ENCODE data around the gene CTCFL. TPM values are rescaled to one million over a fixed set of nuclear protein-coding genes. Genes with fewer than 3 reads are reported as not detected.

Gene CTCFL
- total RNA-seq, 1 donor from 2014 or later, result 0.21 TPM

DNA sequence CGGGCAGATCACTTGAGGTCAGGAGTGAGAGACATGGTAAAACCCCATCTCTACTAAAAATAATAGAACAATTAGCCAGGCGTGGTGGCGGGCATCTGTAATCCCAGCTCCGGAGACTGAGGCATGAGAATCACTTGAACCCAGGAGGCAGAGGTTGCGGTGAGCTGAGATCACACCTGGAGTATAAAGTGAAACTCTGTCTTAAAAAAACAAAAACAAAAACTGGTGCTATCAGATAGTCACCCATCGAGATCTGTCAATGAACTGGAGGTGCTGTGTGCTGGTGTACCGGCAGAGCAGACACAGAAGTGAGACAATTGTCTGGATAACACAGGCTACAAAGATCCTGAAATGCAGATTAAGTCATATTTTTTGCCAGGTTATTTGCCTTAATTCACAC, 24.7 kb downstream of the CTCFL start:
- no peak for TF ChIP-seq CTCF (IDR thresholded peaks at IDR 0.05; ENCODE audit: unreplicated experiment)
- H3K27ac Mint-ChIP-seq (ENCODE audit: unreplicated experiment), result no peak overlapping the region
- DNase-seq (ENCODE audit: low spot score), result no peak
- H3K4me1 Mint-ChIP-seq (ENCODE audit: unreplicated experiment), result peaks cover 17% of the 10 kb centered on the region
- H3K27me3 Mint-ChIP-seq (ENCODE audit: unreplicated experiment), result peaks cover 6% of the 10 kb centered on the region
- no peak overlapping the region for H3K4me3 Mint-ChIP-seq (ENCODE audit: unreplicated experiment)
- H3K9me3 Mint-ChIP-seq (ENCODE audit: unreplicated experiment), result no peaks in the 10 kb centered on the region
- H3K36me3 Mint-ChIP-seq (ENCODE audit: low read depth, unreplicated experiment), result peaks cover 5% of the 10 kb centered on the region

DNA sequence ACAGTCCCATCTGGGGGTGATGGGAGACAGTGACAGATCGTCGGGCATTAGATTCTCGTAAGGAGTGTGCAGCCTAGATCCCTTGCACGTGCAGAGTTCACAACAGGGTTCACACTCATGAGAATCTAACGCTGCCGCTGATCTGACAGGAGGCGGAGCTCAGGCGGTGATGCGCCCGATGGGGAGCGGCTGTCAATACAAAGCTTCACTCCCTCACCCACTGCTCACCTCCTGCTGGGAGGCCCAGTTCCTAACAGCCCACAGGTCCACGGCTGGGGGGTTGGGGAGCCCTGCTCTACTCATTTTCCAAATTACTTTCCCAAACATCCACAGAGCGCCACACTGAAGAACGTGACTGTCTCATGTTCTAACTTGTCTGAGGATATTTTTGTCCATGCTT, 25.3 kb downstream of the CTCFL start:
- no peak overlapping the region for H3K4me3 Mint-ChIP-seq (ENCODE audit: unreplicated experiment)
- no peak for TF ChIP-seq CTCF (IDR thresholded peaks at IDR 0.05; ENCODE audit: unreplicated experiment)
- DNase-seq (ENCODE audit: low spot score), result no peak
- peaks cover 6% of the 10 kb centered on the region for H3K27me3 Mint-ChIP-seq (ENCODE audit: unreplicated experiment)
- H3K27ac Mint-ChIP-seq (ENCODE audit: unreplicated experiment), result no peak overlapping the region
- peaks cover 5% of the 10 kb centered on the region for H3K36me3 Mint-ChIP-seq (ENCODE audit: low read depth, unreplicated experiment)
- no peaks in the 10 kb centered on the region for H3K9me3 Mint-ChIP-seq (ENCODE audit: unreplicated experiment)
- H3K4me1 Mint-ChIP-seq (ENCODE audit: unreplicated experiment), result peaks cover 17% of the 10 kb centered on the region

DNA sequence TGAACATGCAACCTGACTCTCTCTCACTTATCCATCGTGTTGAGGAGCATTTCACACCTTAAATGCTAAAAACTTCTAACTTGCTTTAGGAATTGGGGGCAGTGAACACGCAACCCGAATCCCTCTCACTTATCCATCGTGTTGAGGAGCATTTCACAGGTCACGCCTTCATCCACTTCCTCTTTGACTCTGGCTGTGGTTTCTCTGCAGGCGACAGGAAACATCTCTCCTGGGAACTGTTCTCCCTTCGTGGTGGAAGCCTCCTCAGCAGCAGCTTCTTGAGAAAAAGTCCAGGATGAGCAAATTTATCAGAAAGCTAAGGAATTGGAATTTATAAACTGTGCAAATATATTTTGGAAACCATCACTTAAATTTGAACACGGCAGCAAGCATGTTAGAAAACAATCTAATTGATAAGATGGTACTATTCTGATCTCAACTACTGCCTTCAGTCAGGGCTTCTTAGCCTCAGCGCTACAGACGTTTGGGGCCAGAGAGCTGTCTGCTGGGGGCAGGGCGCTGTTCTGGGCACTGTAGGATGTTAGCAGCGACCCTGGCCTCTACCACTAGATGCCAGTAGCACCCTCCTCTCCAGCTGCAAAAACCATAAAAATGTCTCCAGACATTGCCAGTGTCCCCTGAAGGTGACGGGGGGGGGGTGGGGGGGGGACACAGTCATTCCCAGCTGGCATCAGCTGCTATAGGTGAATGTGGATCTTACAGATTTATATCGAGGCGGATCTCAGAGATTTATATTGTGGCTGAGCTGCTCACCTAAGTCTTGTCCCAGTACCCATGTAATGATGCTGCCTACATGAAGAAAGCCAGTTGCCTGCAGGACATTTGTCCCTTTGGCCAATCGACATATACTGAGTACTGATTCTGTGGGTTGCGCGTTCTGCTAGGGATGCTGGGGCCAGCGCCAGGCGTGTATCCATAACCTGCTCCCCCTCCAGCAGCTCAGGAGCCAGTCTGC, 26.2 kb downstream of the CTCFL start:
- H3K9me3 Mint-ChIP-seq (ENCODE audit: unreplicated experiment), result no peaks in the 10 kb centered on the region
- TF ChIP-seq CTCF (IDR thresholded peaks at IDR 0.05; ENCODE audit: unreplicated experiment), result no peak
- DNase-seq (ENCODE audit: low spot score), result peak; percentile 51
- no peak overlapping the region for H3K27ac Mint-ChIP-seq (ENCODE audit: unreplicated experiment)
- H3K27me3 Mint-ChIP-seq (ENCODE audit: unreplicated experiment), result peaks cover 9% of the 10 kb centered on the region
- H3K36me3 Mint-ChIP-seq (ENCODE audit: low read depth, unreplicated experiment), result peaks cover 5% of the 10 kb centered on the region
- peaks cover 17% of the 10 kb centered on the region for H3K4me1 Mint-ChIP-seq (ENCODE audit: unreplicated experiment)
- no peak overlapping the region for H3K4me3 Mint-ChIP-seq (ENCODE audit: unreplicated experiment)

- no peaks in the 10 kb centered on the region for H3K9me3 Mint-ChIP-seq (ENCODE audit: unreplicated experiment)
- no peak for TF ChIP-seq CTCF (IDR thresholded peaks at IDR 0.05; ENCODE audit: unreplicated experiment)
- H3K36me3 Mint-ChIP-seq (ENCODE audit: low read depth, unreplicated experiment), result no peaks in the 10 kb centered on the region
- no peak for DNase-seq (ENCODE audit: low spot score)
- H3K27ac Mint-ChIP-seq (ENCODE audit: unreplicated experiment), result no peak overlapping the region
- peaks cover 7% of the 10 kb centered on the region for H3K4me1 Mint-ChIP-seq (ENCODE audit: unreplicated experiment)
- H3K27me3 Mint-ChIP-seq (ENCODE audit: unreplicated experiment), result peaks cover 5% of the 10 kb centered on the region
- H3K4me3 Mint-ChIP-seq (ENCODE audit: unreplicated experiment), result no peak overlapping the region
Measured at GRCh38 chr20:57496592-57496991, 28.3 kb downstream of the CTCFL start.

DNA sequence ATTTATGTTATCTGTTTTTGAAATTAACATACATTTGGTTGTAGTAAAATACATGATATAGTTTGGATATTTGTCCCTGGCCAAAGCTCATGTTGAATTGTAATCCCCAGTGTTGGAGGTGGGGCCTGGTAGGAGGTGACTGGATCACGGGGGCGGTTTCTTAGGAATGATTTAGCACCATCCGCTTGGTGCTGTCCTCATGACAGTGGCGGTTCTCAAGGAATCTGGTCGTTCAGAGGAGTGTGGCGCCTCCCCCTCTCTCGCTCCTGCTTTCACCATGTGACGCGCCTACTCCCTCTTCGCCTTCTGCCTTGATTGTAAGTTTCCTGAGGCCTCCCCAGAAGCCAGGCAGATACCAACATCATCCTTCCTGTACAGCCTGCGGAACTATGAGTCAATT, 29.0 kb downstream of the CTCFL start:
- Mint-ChIP-seq H3K36me3 (ENCODE audit: low read depth, unreplicated experiment) (no peaks in the 10 kb centered on the region), H3K9me3 (ENCODE audit: unreplicated experiment) (no peaks in the 10 kb centered on the region), H3K27ac (ENCODE audit: unreplicated experiment) (no peak overlapping the region), H3K27me3 (ENCODE audit: unreplicated experiment) (peaks cover 5% of the 10 kb centered on the region), H3K4me3 (ENCODE audit: unreplicated experiment) (no peak overlapping the region), H3K4me1 (ENCODE audit: unreplicated experiment) (peaks cover 7% of the 10 kb centered on the region)
- no peak for DNase-seq (ENCODE audit: low spot score)
- no peak for TF ChIP-seq CTCF (IDR thresholded peaks at IDR 0.05; ENCODE audit: unreplicated experiment)

Data from endothelial cell (in vitro differentiated cells).